H7 (cell line): Measurements from ENCODE around the gene HIBCH. TPM values are rescaled to one million over a fixed set of nuclear protein-coding genes. Genes with fewer than 3 reads are reported as not detected.
"Not testable (repeated sequence)": the region's sequence is repeated elsewhere in the genome, so short reads cannot be mapped to it uniquely, and the experiment has no call there.

Experiments used
- DNase-seq: peaks from one replicate; pipeline ENCODE4 v3.0.0; 2012
- H3K27me3 ChIP-seq: 2 replicates; pipeline ENCODE4 v1.6.0; 2011; ENCODE audit warnings: mild to moderate bottlenecking, low read length; ENCODE audit not compliant: control insufficient read depth, insufficient read depth
- H3K36me3 ChIP-seq: replicated peaks from 2 replicates; pipeline ENCODE4 v1.5.1; 2011; ENCODE audit warnings: low read length; ENCODE audit not compliant: control insufficient read depth, insufficient read depth
- H3K4me3 ChIP-seq: 2 replicates; pipeline ENCODE4 v1.5.1; 2011; ENCODE audit warnings: low read depth, mild to moderate bottlenecking, control low read depth, low read length, moderate library complexity; ENCODE audit not compliant: insufficient read depth
- total RNA-seq: library from RNA; depleted of rRNA; stranded (reverse); fragments of >200 nt; shearing (Covaris generic); gene quantifications from 2 replicates; pipeline ENCODE4 v1.2.3, GENCODE V29; 2014

The HIBCH gene
- total RNA-seq, 1 experiment from 2014 or later = 13.0 TPM

DNA sequence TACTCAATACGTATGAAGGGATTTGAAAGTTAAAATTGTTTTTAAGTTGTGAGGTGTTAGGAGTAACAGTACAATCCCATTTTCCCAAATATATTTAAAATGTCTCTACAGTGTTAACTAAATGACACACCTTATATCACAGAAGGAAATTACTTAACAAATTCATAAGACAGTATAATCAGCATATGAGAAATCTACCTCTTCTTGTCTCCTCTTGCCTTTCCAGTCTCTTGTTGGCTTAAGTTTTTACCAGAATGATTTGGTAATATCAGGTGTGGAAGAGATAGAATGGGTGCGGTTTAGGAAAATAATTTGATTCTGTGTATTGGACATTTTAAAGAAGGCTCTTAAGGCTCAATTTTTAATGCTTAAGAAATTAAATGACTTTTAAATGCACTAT, 14.3 kb upstream of the HIBCH start:
- Histone ChIP-seq H3K27me3 (no peaks in the 10 kb centered on the region), H3K4me3 (no peak overlapping the region), H3K36me3 (no peaks in the 10 kb centered on the region)
- DNase-seq = no peak

DNA sequence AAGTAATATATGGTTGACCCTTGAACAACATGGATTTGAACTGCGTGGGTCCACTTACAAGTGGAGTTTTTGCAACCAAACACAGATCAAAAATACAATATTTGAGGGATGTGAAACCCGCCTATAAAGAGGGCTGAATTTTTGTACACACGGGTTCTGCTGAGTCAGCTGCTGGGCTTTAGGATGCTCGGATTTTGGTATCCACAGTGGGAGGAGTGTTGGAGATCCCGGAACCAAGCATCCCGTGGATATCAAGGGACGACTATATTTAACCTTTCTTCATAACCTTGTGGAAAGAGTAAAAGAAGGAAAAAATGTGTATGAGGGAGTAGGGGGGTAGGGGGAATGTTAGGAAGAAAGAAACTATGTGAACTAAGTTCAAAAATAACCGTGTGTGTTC, 13.8 kb upstream of the HIBCH start:
- no peak overlapping the region for H3K4me3 ChIP-seq
- no peak for DNase-seq
- no peaks in the 10 kb centered on the region for H3K36me3 ChIP-seq
- no peaks in the 10 kb centered on the region for H3K27me3 ChIP-seq

DNA sequence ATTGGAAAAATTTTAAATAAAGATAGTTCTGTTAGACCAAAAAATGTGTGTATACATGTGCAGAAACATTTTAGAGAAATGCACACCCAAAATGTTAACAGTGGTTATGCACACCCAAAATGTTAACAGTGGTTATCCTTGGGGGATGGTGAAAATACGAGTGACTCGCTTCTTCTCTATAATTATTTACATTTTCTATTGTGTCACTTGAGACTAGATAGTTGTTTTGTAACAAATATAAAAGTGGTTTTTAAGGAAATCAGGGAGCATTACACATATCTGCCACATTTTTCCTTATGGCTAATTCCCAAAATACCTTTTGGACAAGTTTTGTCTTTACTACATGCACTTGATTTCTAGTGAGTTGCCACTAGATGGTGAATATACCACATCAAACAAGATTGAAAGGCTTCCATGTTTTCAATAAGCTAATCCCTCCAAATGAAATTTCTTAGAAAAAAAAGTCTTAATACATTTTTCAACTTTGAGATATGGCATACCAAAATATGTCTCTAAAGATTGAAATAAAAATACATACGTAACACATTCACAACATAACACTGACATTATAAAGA, 9.0 kb upstream of the HIBCH start:
- DNase-seq = no peak
- H3K4me3 ChIP-seq = no peak overlapping the region
- no peaks in the 10 kb centered on the region for H3K27me3 ChIP-seq
- H3K36me3 ChIP-seq = no peaks in the 10 kb centered on the region

DNA sequence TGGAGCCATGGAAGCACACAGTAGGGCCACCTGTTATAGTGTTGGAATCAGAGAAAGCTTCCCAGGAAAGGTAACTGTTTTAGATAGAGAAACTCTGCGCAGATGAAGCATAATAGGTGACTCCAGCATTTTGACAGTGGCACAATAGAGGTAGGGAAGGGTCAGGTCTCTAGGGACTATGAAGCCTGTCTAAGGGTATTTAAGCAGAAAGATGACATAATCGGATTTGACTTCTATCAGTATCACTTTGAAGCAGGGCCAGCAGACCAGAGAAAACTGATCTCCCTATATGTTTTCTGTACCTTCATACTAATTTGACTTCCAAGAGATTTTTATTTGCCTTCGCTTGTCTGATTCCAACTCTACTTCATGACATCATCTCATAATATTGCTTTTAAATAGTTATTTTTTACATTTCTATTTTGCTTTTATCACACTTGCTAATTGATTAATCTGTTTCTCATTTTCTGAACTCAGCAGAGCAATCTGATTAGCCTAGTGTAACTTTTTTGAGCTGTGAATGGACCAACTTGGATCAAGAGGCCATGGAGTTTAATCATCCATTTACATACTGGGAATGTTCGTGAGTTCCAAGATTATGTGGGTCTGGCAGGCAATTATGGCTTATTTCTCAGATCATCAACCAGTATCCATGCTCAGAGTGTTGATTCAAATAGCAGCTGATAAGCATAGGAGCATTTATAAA, 8.4 kb upstream of the HIBCH start:
- Histone ChIP-seq H3K36me3 (no peaks in the 10 kb centered on the region), H3K27me3 (no peaks in the 10 kb centered on the region), H3K4me3 (no peak overlapping the region)
- DNase-seq = no peak

DNA sequence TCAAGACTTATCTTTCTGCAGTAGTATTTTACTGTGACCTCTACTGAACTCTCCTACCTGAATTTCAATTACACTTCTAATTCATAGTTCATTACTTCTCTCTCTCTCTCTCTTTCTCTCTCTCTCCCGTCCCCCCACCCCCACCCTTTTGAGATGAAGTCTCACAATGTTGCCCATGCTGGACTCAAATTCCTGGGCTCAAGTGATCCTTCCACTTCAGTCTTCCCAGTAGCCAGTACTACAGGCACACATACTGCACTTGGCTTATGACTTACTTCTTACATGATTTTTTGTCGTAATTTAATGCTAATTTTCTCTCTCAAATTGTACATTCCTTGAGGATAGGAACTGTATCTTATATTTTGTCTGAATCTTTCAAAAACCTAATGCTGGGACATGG, 6.0 kb upstream of the HIBCH start:
- Histone ChIP-seq H3K36me3 (no peaks in the 10 kb centered on the region), H3K4me3 (no peak overlapping the region), H3K27me3 (no peaks in the 10 kb centered on the region)
- DNase-seq = no peak

DNA sequence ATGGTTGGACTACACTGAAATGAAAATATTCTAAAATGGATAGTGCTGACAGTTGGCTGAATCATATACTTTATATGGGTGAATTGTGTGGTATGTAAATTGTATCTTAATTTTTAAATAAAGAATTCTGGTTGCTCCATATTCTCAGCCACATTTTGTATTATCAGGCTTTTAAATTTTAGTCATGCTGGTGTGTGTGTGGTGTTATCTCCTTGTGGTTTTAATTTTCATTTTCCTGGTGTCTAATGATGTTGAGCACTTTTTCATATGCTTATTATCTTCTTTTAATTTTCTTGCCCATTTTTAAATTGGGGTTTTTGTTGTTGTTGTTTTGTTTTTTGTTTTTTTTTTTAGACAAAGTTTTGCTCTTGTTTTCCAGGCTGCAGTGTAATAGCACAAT, 3.8 kb upstream of the HIBCH start:
- Histone ChIP-seq H3K4me3 (no peak overlapping the region), H3K36me3 (no peaks in the 10 kb centered on the region), H3K27me3 (no peaks in the 10 kb centered on the region)
- no peak for DNase-seq

DNA sequence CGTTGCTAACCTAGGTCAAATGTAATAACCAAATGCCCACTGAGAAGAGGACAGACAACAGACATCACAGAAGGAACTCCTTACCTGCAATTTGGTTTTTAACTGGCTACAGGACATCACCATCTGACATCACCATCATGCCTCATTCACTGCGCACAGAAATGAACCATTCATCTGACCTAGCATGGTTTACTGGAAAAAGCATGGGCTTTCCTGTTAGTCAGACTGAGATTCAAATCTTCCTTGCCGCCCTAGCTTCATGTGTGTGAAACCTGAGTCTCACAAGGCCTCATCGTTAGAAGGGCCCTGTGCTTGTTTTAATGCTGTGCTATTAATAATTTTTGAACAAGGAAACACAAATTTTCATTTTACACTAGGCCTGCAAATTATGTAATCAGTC, 1.1 kb upstream of the HIBCH start:
- Histone ChIP-seq H3K36me3 (no peaks in the 10 kb centered on the region), H3K4me3 (no peak overlapping the region), H3K27me3 (no peaks in the 10 kb centered on the region)
- DNase-seq = no peak

DNA sequence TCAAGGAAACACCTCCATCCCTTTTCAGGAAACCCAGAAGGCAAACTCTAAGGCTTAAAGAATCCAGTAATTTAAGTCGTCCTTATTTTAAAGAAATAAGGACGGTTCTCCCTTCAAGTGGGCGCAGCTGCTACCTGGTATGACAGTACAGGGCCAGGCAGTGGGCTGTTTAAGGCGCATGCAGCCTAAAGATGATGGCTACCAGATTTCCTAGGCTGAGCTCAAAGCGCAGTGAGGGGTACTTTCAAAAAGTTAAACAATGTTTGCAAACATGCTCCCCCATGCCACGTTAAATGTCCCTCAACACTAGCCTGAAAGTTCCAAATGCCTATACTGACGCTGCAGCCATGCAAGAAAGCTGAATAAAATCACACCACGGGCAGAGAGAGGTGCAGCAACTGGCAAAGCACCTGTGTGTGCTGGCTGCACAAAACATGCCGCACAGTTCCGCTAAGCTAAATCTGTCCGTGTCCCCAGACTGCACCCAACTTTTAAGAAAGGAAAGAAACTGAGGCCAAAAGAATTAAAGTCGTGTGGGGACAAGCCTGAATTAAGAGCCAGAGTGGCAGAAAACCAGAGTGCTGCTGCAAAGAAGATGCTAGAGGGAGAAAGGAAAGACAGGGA, 583 bp downstream of the HIBCH start:
- no peaks in the 10 kb centered on the region for H3K27me3 ChIP-seq
- no peak for DNase-seq
- no peaks in the 10 kb centered on the region for H3K36me3 ChIP-seq
- peak overlapping the region; percentile 88 for H3K4me3 ChIP-seq

DNA sequence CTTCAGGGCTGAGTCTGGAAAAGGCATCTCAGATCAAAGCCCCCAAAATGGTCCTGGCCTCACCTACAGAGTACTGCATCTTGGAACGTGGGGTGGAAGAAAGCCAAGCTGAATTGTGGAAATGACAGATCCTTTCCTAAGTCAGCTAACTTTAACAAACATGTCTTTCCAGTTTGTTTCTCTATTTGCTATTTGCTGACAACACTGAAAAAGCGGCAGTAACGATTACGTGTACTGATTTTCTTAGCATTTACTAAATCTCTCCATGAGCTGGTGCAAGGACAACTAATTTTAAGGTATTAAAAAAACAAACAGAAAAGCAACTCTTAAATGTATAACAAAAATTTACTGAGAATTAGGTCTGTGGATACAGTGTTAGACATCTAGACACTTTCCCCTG, 1.1 kb downstream of the HIBCH start:
- no peaks in the 10 kb centered on the region for H3K36me3 ChIP-seq
- H3K4me3 ChIP-seq = peak overlapping the region; percentile 88; the same call in 1 of the 2 replicates
- DNase-seq = no peak
- no peaks in the 10 kb centered on the region for H3K27me3 ChIP-seq

DNA sequence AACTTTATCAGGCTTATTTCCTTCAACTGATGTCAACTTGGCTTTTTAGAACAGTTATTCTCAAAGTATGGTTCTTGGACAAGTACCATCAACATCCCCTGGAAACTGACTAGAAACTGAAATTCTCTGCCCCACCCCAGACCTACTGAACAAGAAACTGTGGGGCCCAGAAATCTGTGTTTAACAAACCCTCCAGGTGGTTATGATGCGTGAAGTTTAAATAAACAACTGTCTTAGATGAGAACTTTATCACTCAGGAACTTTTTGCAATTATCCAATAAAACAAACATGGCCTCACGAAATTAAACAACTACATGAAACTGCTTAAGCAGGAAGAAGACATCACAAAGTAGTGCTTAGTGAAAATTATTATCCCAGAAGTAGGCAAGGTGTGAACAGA, 4.4 kb downstream of the HIBCH start:
- Histone ChIP-seq H3K36me3 (no peaks in the 10 kb centered on the region), H3K27me3 (no peaks in the 10 kb centered on the region), H3K4me3 (no peak overlapping the region)
- no peak for DNase-seq

DNA sequence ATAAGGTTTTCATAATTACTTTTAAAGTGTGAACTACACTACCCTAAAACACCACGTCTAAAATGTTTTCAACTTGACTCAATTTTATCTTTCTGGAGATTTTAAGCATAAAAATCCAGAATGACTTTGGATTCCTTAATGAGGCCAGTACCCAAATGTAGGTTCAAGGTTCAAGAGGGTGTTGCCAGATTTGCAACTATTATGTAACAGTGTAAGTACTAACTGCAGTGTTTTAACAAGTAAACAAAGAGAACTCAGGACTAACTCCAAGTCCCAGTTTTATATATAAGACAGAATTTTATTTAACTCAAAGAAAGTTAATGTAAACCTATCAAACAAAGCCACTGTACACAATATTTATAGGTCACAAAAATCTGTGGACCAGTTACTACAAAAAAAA, 5.7 kb downstream of the HIBCH start:
- H3K4me3 ChIP-seq = no peak overlapping the region

DNA sequence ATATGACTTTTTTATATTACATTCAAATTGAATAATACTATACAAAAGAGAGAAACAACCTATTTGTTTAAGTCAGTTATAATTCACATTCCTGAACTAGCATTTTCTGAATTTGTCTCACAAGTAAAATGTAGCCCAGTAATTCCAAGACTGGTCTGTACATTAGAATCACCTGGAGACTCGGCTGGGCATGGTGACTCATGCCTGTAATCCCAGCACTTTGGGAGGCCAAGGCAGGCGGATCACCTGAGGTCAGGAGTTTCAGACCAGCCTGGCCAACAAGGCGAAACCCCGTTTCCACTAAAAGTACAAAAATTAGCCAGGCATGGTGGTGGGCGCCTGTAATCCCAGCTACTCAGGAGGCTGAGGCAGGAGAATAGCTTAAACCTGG, 7.0 kb downstream of the HIBCH start:
- not testable (repeated sequence) for H3K36me3 ChIP-seq, H3K4me3 ChIP-seq, H3K27me3 ChIP-seq, DNase-seq

More for the DNA sequence above, 5.7 kb downstream of the HIBCH start:
- Histone ChIP-seq H3K27me3 (no peaks in the 10 kb centered on the region), H3K36me3 (peaks cover 2% of the 10 kb centered on the region; the same call in 1 of the 2 replicates)
- no peak for DNase-seq

DNA sequence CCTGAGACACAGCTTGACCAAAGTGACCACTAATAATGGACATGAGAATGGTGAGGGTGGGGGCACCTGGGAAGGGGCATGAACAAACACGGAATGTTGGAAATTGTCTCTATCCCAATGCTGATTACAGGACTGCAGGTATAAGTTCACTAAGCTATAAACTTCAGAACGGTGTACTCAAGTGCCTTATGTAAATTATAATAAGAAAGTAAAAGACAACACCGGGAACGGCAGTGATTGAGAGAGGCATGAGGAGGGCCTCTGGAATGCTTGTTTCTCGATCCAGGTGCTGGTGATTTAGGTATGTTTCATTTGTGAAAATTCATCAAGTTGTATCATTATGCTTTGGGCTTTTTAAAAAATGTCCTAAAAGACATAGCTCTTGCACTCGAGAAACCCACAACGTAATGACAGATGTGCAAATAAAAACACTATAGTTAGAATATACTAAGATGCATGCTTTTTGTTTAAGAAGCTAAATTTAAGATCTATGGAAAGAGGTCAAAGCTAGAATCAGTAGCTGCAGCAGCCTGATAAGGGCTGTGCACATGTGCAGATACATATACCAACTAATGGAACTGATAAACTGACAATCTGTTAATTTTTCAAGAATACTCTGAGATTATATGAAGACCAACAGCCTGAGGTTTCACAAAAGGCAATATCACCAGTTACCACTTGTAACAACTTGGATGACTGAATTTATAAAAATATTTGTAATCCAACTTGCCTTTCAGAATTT, 7.6 kb downstream of the HIBCH start:
- DNase-seq = no peak
- no peaks in the 10 kb centered on the region for H3K27me3 ChIP-seq
- H3K4me3 ChIP-seq = no peak overlapping the region
- H3K36me3 ChIP-seq = peaks cover 2% of the 10 kb centered on the region; the same call in 1 of the 2 replicates

DNA sequence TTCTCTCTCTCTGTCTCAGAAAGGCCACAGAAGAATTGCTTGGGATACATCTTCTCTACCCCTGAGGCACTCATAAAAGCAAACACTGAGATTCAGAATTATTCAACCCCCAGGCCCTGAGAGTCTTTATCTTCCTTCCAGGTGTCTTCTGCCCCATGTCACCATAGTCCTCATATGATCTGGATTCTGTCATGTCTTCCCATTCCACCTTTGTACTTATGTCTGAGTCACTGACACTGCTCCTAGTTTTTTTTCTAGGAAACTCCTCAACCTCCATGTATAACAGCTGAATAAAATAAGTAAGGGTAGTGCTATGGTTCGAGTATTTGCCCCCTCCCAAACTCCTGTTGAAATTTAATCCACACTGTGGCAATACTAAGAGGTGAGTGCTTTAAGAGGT, 11.6 kb downstream of the HIBCH start:
- Histone ChIP-seq H3K27me3 (no peaks in the 10 kb centered on the region), H3K36me3 (peaks cover 2% of the 10 kb centered on the region; the same call in 1 of the 2 replicates), H3K4me3 (no peak overlapping the region)
- DNase-seq = no peak

DNA sequence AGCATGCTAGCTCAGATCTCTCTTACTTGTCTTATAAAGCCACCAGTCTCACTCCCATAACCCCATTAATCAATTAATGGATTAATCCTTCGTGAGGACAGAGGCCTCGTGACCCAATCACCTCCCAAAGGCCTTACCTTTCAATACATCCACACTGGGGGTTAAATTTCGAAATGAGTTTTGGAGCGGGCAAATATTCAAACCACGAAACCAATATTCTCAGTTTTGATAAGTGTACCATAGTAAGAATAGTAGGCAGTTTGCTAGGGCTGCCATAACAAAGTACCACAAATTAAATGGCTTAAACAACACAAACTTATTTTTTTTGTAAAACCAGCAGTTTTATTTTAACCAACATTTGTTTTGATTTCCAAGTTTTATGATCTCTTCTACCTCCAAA, 15.2 kb downstream of the HIBCH start:
- no peak for DNase-seq
- no peaks in the 10 kb centered on the region; the same call in 1 of the 2 replicates for H3K36me3 ChIP-seq
- no peaks in the 10 kb centered on the region for H3K27me3 ChIP-seq
- no peak overlapping the region for H3K4me3 ChIP-seq
